GM06990 (cell line): ENCODE data around the gene SPSB4.

Experiments
- DNase-seq: peaks from one replicate; pipeline ENCODE4 v3.0.0-alpha.2; 2011; ENCODE audit not compliant: insufficient read length; ENCODE audit errors: extremely low read depth
- H3K27me3 ChIP-seq: replicated peaks from 2 replicates; pipeline ENCODE4 v1.6.0; 2011; ENCODE audit warnings: low read length; ENCODE audit not compliant: control insufficient read depth, insufficient read depth
- H3K36me3 ChIP-seq: 2 replicates; pipeline ENCODE4 v1.5.1; 2011; ENCODE audit warnings: low read length; ENCODE audit not compliant: control insufficient read depth, insufficient read depth
- H3K4me3 ChIP-seq: replicated peaks from 2 replicates; pipeline ENCODE4 v1.5.1; 2011; ENCODE audit warnings: low read depth, mild to moderate bottlenecking, control low read depth, low read length
- CTCF ChIP-seq: IDR thresholded peaks from 2 replicates; pipeline ENCODE4 v1.5.1; 2011; ENCODE audit warnings: low read length, control low read depth, mild to moderate bottlenecking, inconsistent platforms; ENCODE audit not compliant: insufficient read depth, poor library complexity, severe bottlenecking

The SPSB4 gene

GRCh38 chr3:141081141-141081795, 30.1 kb downstream of the SPSB4 start:
- H3K27me3 ChIP-seq = no peaks in the 10 kb centered on the region; the same call in 1 of the 2 replicates
- no peak for TF ChIP-seq CTCF
- DNase-seq = no peak
- H3K4me3 ChIP-seq = no peak overlapping the region
- no peaks in the 10 kb centered on the region for H3K36me3 ChIP-seq

DNA sequence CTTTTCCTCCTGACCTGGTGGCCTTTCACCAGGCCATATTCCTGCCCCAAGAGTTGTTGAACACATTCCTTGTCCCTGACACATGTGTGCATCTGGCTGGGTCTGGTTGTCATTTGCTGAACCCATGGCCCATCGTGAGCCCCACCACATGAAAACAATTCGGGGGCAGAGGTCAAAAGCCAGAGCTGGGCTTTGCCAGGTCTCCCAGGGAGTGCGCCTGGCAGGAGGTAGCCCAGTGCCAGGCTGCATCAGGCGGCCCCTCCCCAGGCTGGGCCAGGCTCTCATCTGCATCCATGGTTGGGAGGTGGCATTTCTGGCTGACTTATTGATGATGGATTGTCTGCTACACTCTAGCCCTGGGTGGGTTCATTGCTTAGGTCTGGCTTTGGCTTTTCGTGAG, 30.9 kb downstream of the SPSB4 start:
- H3K4me3 ChIP-seq = no peak overlapping the region

DNA sequence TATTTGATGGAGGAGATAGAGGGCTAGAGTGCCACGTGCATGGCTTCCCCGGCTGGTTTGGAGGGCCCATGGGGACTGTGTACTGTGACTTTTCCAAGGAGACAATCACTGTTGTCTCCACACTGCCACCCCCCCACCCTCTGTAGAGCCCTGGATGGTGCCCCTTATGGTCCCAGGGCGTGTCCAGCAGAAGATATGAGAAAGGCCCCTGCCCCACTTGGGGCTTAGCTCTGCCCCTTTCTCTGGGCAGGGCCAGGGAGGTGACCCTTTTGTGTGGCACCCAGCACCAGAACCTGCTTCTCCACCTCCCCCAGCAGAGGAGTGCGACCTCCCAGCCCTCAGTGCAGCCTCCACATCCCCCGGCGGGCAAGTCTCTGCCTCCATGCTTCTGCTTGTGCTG, 32.1 kb downstream of the SPSB4 start:
- DNase-seq = no peak
- TF ChIP-seq CTCF = no peak
- Histone ChIP-seq H3K36me3 (no peaks in the 10 kb centered on the region), H3K27me3 (no peaks in the 10 kb centered on the region), H3K4me3 (no peak overlapping the region)

More for the DNA sequence above, 30.9 kb downstream of the SPSB4 start:
- no peak for TF ChIP-seq CTCF
- no peaks in the 10 kb centered on the region for H3K27me3 ChIP-seq
- H3K36me3 ChIP-seq = no peaks in the 10 kb centered on the region
- no peak for DNase-seq

- no peak for DNase-seq
- H3K4me3 ChIP-seq = no peak overlapping the region
- H3K36me3 ChIP-seq = no peaks in the 10 kb centered on the region
These were observed 32.9 kb downstream of the SPSB4 start for GRCh38 chr3:141083836-141084649.

GRCh38 chr3:141085343-141086070, 34.4 kb downstream of the SPSB4 start:
- no peak for TF ChIP-seq CTCF
- no peak overlapping the region for H3K4me3 ChIP-seq
- DNase-seq = no peak
- no peaks in the 10 kb centered on the region for H3K27me3 ChIP-seq
- H3K36me3 ChIP-seq = no peaks in the 10 kb centered on the region

More at GRCh38 chr3:141083836-141084649, 32.9 kb downstream of the SPSB4 start:
- H3K27me3 ChIP-seq = no peaks in the 10 kb centered on the region
- TF ChIP-seq CTCF = no peak
